Sciatic nerve (tissue), 2 donors: Measurements from ENCODE around the gene FBXO22. TPM values are rescaled to one million over a fixed set of nuclear protein-coding genes. Genes with fewer than 3 reads are reported as not detected.
A peak's percentile ranks its signal among the peaks of the same experiment; 100 is the strongest.
"Not testable (repeated sequence)": the region's sequence is repeated elsewhere in the genome, so short reads cannot be mapped to it uniquely, and the experiment has no call there.

Experiments used
- ATAC-seq: fragments of 200-7000 bp; cut with Tn5 transposase; one replicate; pipeline ENCODE4 v1.9.1; 2020; ENCODE audit warnings: mild to moderate bottlenecking, moderate library complexity
- DNase-seq: peaks from one replicate; pipeline ENCODE4 v3.0.0-alpha.2; 2020; ENCODE audit warnings: low spot score
- intact Hi-C: fragments of 100-400 bp; cut with DNase I; formaldehyde crosslinking; loops from one replicate; pipeline ENCODE4 v1.14.2; 2022
- total RNA-seq: library from RNA; stranded (reverse); fragmentation: NEBNext Ultra II Directional; extraction: Animal tissue kit (Norgen Biotek cat#: 25700); gene quantifications from one replicate; pipeline ENCODE4 v1.2.1, GENCODE V29; 2021
- donor health status: DM: no; HTN: no; CAD: no.
- donor health status: DM: no; HTN: no; CAD: no.

FBXO22 gene
- total RNA-seq, 1 donor from 2014 or later: 23.2 TPM

GRCh38 chr15:75910355-75910754, 6.7 kb downstream of the FBXO22 start:
- intact Hi-C loops, DNase-seq, ATAC-seq: not testable (repeated sequence)

- ATAC-seq (no peak), DNase-seq (no peak)
- intact Hi-C loops: no loop called here
Measured at GRCh38 chr15:75916978-75917377, 13.3 kb downstream of the FBXO22 start.

- ATAC-seq (no peak), DNase-seq (no peak)
- intact Hi-C loops: no loop called here
Measured at GRCh38 chr15:75918135-75918534, 14.5 kb downstream of the FBXO22 start.

- no peak for DNase-seq
- ATAC-seq: no peak
- intact Hi-C loops: no loop called here
Measured at GRCh38 chr15:75920079-75920478, 16.4 kb downstream of the FBXO22 start.

GRCh38 chr15:75921732-75922703, 18.3 kb downstream of the FBXO22 start:
- peak; percentile 60 for DNase-seq
- peak; percentile 87 for ATAC-seq
- intact Hi-C loops: no loop called here

GRCh38 chr15:75923756-75924155, 20.1 kb downstream of the FBXO22 start:
- ATAC-seq: no peak
- intact Hi-C loops: no loop called here
- no peak for DNase-seq

- ATAC-seq (no peak), DNase-seq (no peak)
- intact Hi-C loops: no loop called here
Measured at GRCh38 chr15:75924576-75924975, 20.9 kb downstream of the FBXO22 start.

- ATAC-seq (no peak), DNase-seq (no peak)
- intact Hi-C loops: no loop called here
Measured at GRCh38 chr15:75925440-75925839, 21.8 kb downstream of the FBXO22 start.

- no peak for ATAC-seq
- intact Hi-C loops: no loop called here
- no peak for DNase-seq
Measured at GRCh38 chr15:75926931-75927330, 23.3 kb downstream of the FBXO22 start.

GRCh38 chr15:75927601-75928000, 23.9 kb downstream of the FBXO22 start:
- intact Hi-C loops: no loop called here
- DNase-seq: no peak

GRCh38 chr15:75928680-75929608, 25.3 kb downstream of the FBXO22 start:
- no peak for ATAC-seq
- no peak for DNase-seq
- intact Hi-C loops: no loop called here

More at GRCh38 chr15:75927601-75928000, 23.9 kb downstream of the FBXO22 start:
- ATAC-seq: no peak

GRCh38 chr15:75929799-75930565, 26.3 kb downstream of the FBXO22 start:
- DNase-seq: no peak
- ATAC-seq: no peak
- intact Hi-C loops: no loop called here

- intact Hi-C loops: no loop called here
- no peak for ATAC-seq
Measured at GRCh38 chr15:75930866-75931265, 27.2 kb downstream of the FBXO22 start.

GRCh38 chr15:75942464-75942863, 38.8 kb downstream of the FBXO22 start:
- no peak for DNase-seq
- no peak for ATAC-seq
- intact Hi-C loops: no loop called here

More at GRCh38 chr15:75930866-75931265, 27.2 kb downstream of the FBXO22 start:
- DNase-seq: no peak

GRCh38 chr15:75943246-75943645, 39.6 kb downstream of the FBXO22 start:
- intact Hi-C loops: no loop called here
- ATAC-seq (no peak), DNase-seq (no peak)

- ATAC-seq (no peak), DNase-seq (no peak)
- intact Hi-C loops: no loop called here
Measured at GRCh38 chr15:75943713-75944215, 40.1 kb downstream of the FBXO22 start.

GRCh38 chr15:75945953-75946352, 42.3 kb downstream of the FBXO22 start:
- ATAC-seq (no peak), DNase-seq (no peak)
- intact Hi-C loops: no loop called here

GRCh38 chr15:75947092-75947491, 43.4 kb downstream of the FBXO22 start:
- intact Hi-C loops: no loop called here
- ATAC-seq: no peak
- no peak for DNase-seq
